Breast epithelium (tissue), 4 donors: ENCODE data around the gene LIPM. TPM values are rescaled to one million over a fixed set of nuclear protein-coding genes. Genes with fewer than 3 reads are reported as not detected.

Experiments used
- DNase-seq, 2 donors: peaks; one replicate each; pipeline ENCODE4 v3.0.0-alpha.2; 2019; ENCODE audit warnings: low spot score in 2 of 2
- H3K27ac ChIP-seq, 2 donors: fragments of 200-600 bp; sonication (generic) in 1 of 2; one replicate each; pipeline ENCODE4 v1.5.1; 2016 to 2019; ENCODE audit warnings: mild to moderate bottlenecking in 1 of 2
- H3K27me3 ChIP-seq, 2 donors: fragments of 200-600 bp; sonication (generic) in 1 of 2; one replicate each; pipeline versions ENCODE4 v1.5.1 to v1.6.0; 2017 to 2019; ENCODE audit warnings: control low read depth in 1 of 2, mild to moderate bottlenecking in 1 of 2
- H3K36me3 ChIP-seq: fragments of 200-600 bp; one replicate; pipeline ENCODE4 v1.5.1; 2019
- H3K4me1 ChIP-seq, 2 donors: fragments of 200-600 bp; sonication (generic); one replicate each; pipeline ENCODE4 v1.5.1; 2016 to 2019; ENCODE audit warnings: control low read depth in 1 of 2
- H3K4me3 ChIP-seq, 3 donors: fragments of 200-600 bp; sonication (generic); 1 replicate in 2 of 3; 2 replicates in 1 of 3; pipeline ENCODE4 v1.5.1; 2016 to 2019; ENCODE audit warnings: mild to moderate bottlenecking in 3 of 3, moderate library complexity in 2 of 3
- H3K9me3 ChIP-seq, 2 donors: fragments of 200-600 bp; sonication (generic) in 1 of 2; one replicate each; pipeline ENCODE4 v1.5.1; 2016 to 2019; ENCODE audit warnings: control low read depth in 1 of 2
- CTCF ChIP-seq, 3 donors: fragments of 450-650 bp; IDR thresholded peaks; one replicate each; pipeline ENCODE4 v1.5.1; 2016 to 2017; ENCODE audit warnings: antibody characterized with exemption in 3 of 3, mild to moderate bottlenecking in 3 of 3, moderate library complexity in 3 of 3
- POLR2A ChIP-seq: fragments of 450-650 bp; IDR thresholded peaks from one replicate; pipeline ENCODE4 v1.6.1; 2016; ENCODE audit warnings: antibody characterized with exemption, mild to moderate bottlenecking, moderate library complexity
- POLR2AphosphoS5 ChIP-seq, 3 donors: sonication (generic); formaldehyde crosslinking; IDR thresholded peaks; one replicate each; pipeline ENCODE4 v1.6.1; 2017; ENCODE audit warnings: antibody characterized with exemption in 3 of 3
- intact Hi-C: fragments of 100-400 bp; cut with DNase I; formaldehyde crosslinking; loops from one replicate; pipeline ENCODE4 v1.15.1; 2023; ENCODE audit warnings: low total_unique reads
- total RNA-seq, 3 donors: library from RNA; depleted of rRNA; stranded (reverse); fragments of >200 nt; gene quantifications; one replicate each; pipeline ENCODE4 v1.1.0, GENCODE V29; 2016

The LIPM gene
- total RNA-seq, 3 donors from 2014 or later, result not detected

- Histone ChIP-seq H3K36me3 (no peaks in the 10 kb centered on the region), H3K27ac (no peak overlapping the region), H3K4me1 (no peaks in the 10 kb centered on the region), H3K4me3 (no peak overlapping the region), H3K27me3 (no peaks in the 10 kb centered on the region), H3K9me3 (no peaks in the 10 kb centered on the region)
- intact Hi-C loops, result loop anchor here (10.0 kb wide), 1 partner anchor 96 kb away; no protein-coding TSS in a partner anchor
- DNase-seq, result no peak
- TF ChIP-seq POLR2A, result no peak
- no peak for TF ChIP-seq CTCF (IDR thresholded peaks at IDR 0.05)
Measured at GRCh38 chr10:88838766-88839350, 36.3 kb downstream of the LIPM start.

- H3K9me3 ChIP-seq, result no peaks in the 10 kb centered on the region
- no peaks in the 10 kb centered on the region for H3K4me1 ChIP-seq
- DNase-seq, result no peak
- H3K36me3 ChIP-seq, result no peaks in the 10 kb centered on the region
- no peaks in the 10 kb centered on the region for H3K27me3 ChIP-seq
- H3K4me3 ChIP-seq, result no peak overlapping the region
- intact Hi-C loops, result no loop called here
- no peak for TF ChIP-seq POLR2AphosphoS5 (IDR thresholded peaks at IDR 0.05)
- TF ChIP-seq CTCF (IDR thresholded peaks at IDR 0.05), result no peak
- TF ChIP-seq POLR2A, result no peak
- H3K27ac ChIP-seq, result no peak overlapping the region
Measured at GRCh38 chr10:88840104-88840503, 37.6 kb downstream of the LIPM start.

GRCh38 chr10:88840881-88841280, 38.4 kb downstream of the LIPM start:
- DNase-seq, result no peak
- Histone ChIP-seq H3K27me3 (no peaks in the 10 kb centered on the region), H3K27ac (no peak overlapping the region), H3K9me3 (no peaks in the 10 kb centered on the region), H3K4me3 (no peak overlapping the region), H3K4me1 (no peaks in the 10 kb centered on the region), H3K36me3 (no peaks in the 10 kb centered on the region)
- intact Hi-C loops, result no loop called here
- TF ChIP-seq POLR2A (no peak), POLR2AphosphoS5 (IDR thresholded peaks at IDR 0.05) (no peak)

GRCh38 chr10:88841316-88842111, 39.0 kb downstream of the LIPM start:
- no peak for DNase-seq
- no peak overlapping the region for H3K4me3 ChIP-seq

GRCh38 chr10:88843171-88843570, 40.6 kb downstream of the LIPM start:
- Histone ChIP-seq H3K4me3 (no peak overlapping the region), H3K36me3 (no peaks in the 10 kb centered on the region), H3K27ac (no peak overlapping the region), H3K27me3 (no peaks in the 10 kb centered on the region), H3K9me3 (no peaks in the 10 kb centered on the region), H3K4me1 (no peaks in the 10 kb centered on the region)
- intact Hi-C loops, result no loop called here
- no peak for DNase-seq
- TF ChIP-seq CTCF (IDR thresholded peaks at IDR 0.05) (no peak), POLR2AphosphoS5 (IDR thresholded peaks at IDR 0.05) (no peak), POLR2A (no peak)

More at GRCh38 chr10:88841316-88842111, 39.0 kb downstream of the LIPM start:
- intact Hi-C loops, result no loop called here
- Histone ChIP-seq H3K27me3 (no peaks in the 10 kb centered on the region), H3K27ac (no peak overlapping the region), H3K9me3 (no peaks in the 10 kb centered on the region), H3K4me1 (no peaks in the 10 kb centered on the region), H3K36me3 (no peaks in the 10 kb centered on the region)
- TF ChIP-seq CTCF (IDR thresholded peaks at IDR 0.05), result no peak
- TF ChIP-seq POLR2AphosphoS5 (IDR thresholded peaks at IDR 0.05), result no peak
- no peak for TF ChIP-seq POLR2A
